ENCODE data around the gene FBN1.

FBN1 gene

GRCh38 chr15:48553559-48553958, 92.0 kb downstream of the FBN1 start:
- Histone ChIP-seq H3K9ac (ENCODE audit: low read length) (no peak overlapping the region), H3K27ac (ENCODE audit: low read length) (no peak overlapping the region), H3K79me2 (ENCODE audit: low read length) (no peaks in the 10 kb centered on the region), H3K4me3 (ENCODE audit: low read length) (no peak overlapping the region), H3K4me2 (ENCODE audit: low read depth, low read length) (no peak overlapping the region), H3K4me1 (ENCODE audit: low read length) (no peaks in the 10 kb centered on the region), H3F3A (ENCODE audit: insufficient read depth, low read length) (no peaks in the 10 kb centered on the region), H2AFZ (ENCODE audit: low read length) (no peak overlapping the region), H3K27me3 (replicated peaks; ENCODE audit: insufficient read depth, low read length) (no peaks in the 10 kb centered on the region), H4K20me1 (ENCODE audit: insufficient read depth, low read length) (no peaks in the 10 kb centered on the region), H3K9me3 (replicated peaks; ENCODE audit: insufficient read depth, low read length) (no peaks in the 10 kb centered on the region), H3K36me3 (replicated peaks; ENCODE audit: insufficient read depth, low read length) (no peaks in the 10 kb centered on the region), H3K9me2 (replicated peaks; ENCODE audit: insufficient read depth, low read length) (no peaks in the 10 kb centered on the region)
- no peak for DNase-seq
- TF ChIP-seq EZH2phosphoT487 (IDR thresholded peaks at IDR 0.05; ENCODE audit: low read length) (no peak), EZH2 (optimal IDR thresholded peaks at IDR 0.05; ENCODE audit: low read depth, low read length) (no peak), CTCF (IDR thresholded peaks at IDR 0.05; ENCODE audit: low read length) (no peak)

GRCh38 chr15:48550822-48551525, 94.5 kb downstream of the FBN1 start:
- no peak overlapping the region for H2AFZ ChIP-seq (ENCODE audit: low read length)
- no peaks in the 10 kb centered on the region for H3K9me2 ChIP-seq (replicated peaks; ENCODE audit: insufficient read depth, low read length)
- H3K27ac ChIP-seq (ENCODE audit: low read length): no peak overlapping the region
- no peaks in the 10 kb centered on the region for H3K9me3 ChIP-seq (replicated peaks; ENCODE audit: insufficient read depth, low read length)
- H3K79me2 ChIP-seq (ENCODE audit: low read length): no peaks in the 10 kb centered on the region
- DNase-seq: no peak
- H3K4me1 ChIP-seq (ENCODE audit: low read length): no peaks in the 10 kb centered on the region
- H3K4me2 ChIP-seq (ENCODE audit: low read depth, low read length): no peak overlapping the region
- H3K27me3 ChIP-seq (replicated peaks; ENCODE audit: insufficient read depth, low read length): no peaks in the 10 kb centered on the region
- no peak overlapping the region for H3K4me3 ChIP-seq (ENCODE audit: low read length)
- H3K9ac ChIP-seq (ENCODE audit: low read length): no peak overlapping the region
- no peaks in the 10 kb centered on the region for H4K20me1 ChIP-seq (ENCODE audit: insufficient read depth, low read length)
- no peaks in the 10 kb centered on the region for H3K36me3 ChIP-seq (replicated peaks; ENCODE audit: insufficient read depth, low read length)
- no peaks in the 10 kb centered on the region for H3F3A ChIP-seq (ENCODE audit: insufficient read depth, low read length)
- TF ChIP-seq EZH2 (optimal IDR thresholded peaks at IDR 0.05; ENCODE audit: low read depth, low read length): no peak
- TF ChIP-seq EZH2phosphoT487 (IDR thresholded peaks at IDR 0.05; ENCODE audit: low read length): no peak
- TF ChIP-seq CTCF (IDR thresholded peaks at IDR 0.05; ENCODE audit: low read length): no peak

GRCh38 chr15:48548455-48548854, 97.1 kb downstream of the FBN1 start:
- no peaks in the 10 kb centered on the region for H3K4me1 ChIP-seq (ENCODE audit: low read length)
- no peak overlapping the region for H2AFZ ChIP-seq (ENCODE audit: low read length)
- H3K9me2 ChIP-seq (replicated peaks; ENCODE audit: insufficient read depth, low read length): no peaks in the 10 kb centered on the region
- no peaks in the 10 kb centered on the region for H3K36me3 ChIP-seq (replicated peaks; ENCODE audit: insufficient read depth, low read length)
- no peaks in the 10 kb centered on the region for H3K79me2 ChIP-seq (ENCODE audit: low read length)
- no peak overlapping the region for H3K27ac ChIP-seq (ENCODE audit: low read length)
- H4K20me1 ChIP-seq (ENCODE audit: insufficient read depth, low read length): no peaks in the 10 kb centered on the region
- H3K9me3 ChIP-seq (replicated peaks; ENCODE audit: insufficient read depth, low read length): no peaks in the 10 kb centered on the region
- H3K4me3 ChIP-seq (ENCODE audit: low read length): no peak overlapping the region
- no peaks in the 10 kb centered on the region for H3F3A ChIP-seq (ENCODE audit: insufficient read depth, low read length)
- no peak overlapping the region for H3K4me2 ChIP-seq (ENCODE audit: low read depth, low read length)
- no peak overlapping the region for H3K9ac ChIP-seq (ENCODE audit: low read length)
- DNase-seq: no peak
- H3K27me3 ChIP-seq (replicated peaks; ENCODE audit: insufficient read depth, low read length): no peaks in the 10 kb centered on the region
- TF ChIP-seq EZH2 (optimal IDR thresholded peaks at IDR 0.05; ENCODE audit: low read depth, low read length): no peak
- no peak for TF ChIP-seq CTCF (IDR thresholded peaks at IDR 0.05; ENCODE audit: low read length)
- TF ChIP-seq EZH2phosphoT487 (IDR thresholded peaks at IDR 0.05; ENCODE audit: low read length): no peak

Measured in MM.1S (cell line).